HepG2 (cell line): Measurements from ENCODE around the gene PISD. TPM values are rescaled to one million over a fixed set of nuclear protein-coding genes. Genes with fewer than 3 reads are reported as not detected.

Experiments
- ATAC-seq: fragments of 200-7000 bp; cut with Tn5 transposase; 3 replicates; pipeline ENCODE4 v1.9.1; 2020; ENCODE audit warnings: mild to moderate bottlenecking, moderate library complexity
- BruUV-seq: library from RNA; stranded (reverse); fragments of 400-500 nt; replicated peaks from 2 replicates; lab custom pipeline; 2021; lab: Mats Ljungman, UMichigan
- CTCF ChIA-PET: fragments of 300-600 bp; formaldehyde crosslinking; extraction: SDS; loops from one replicate; lab custom pipeline; 2021; ENCODE audit warnings: low total read pairs, inconsistent platforms, low intra/inter-chr PET ratio; lab: Yijun Ruan, JAX
- POLR2A ChIA-PET: fragments of 350-600 bp; sonication (Branson Sonifier 250); formaldehyde crosslinking; loops from one replicate; lab custom pipeline; 2020; ENCODE audit warnings: antibody characterized with exemption, inconsistent platforms; lab: Yijun Ruan, JAX
- DNase-seq: peaks from one replicate; pipeline ENCODE4 v3.0.0-alpha.2; 2015; ENCODE audit warnings: low spot score
- FAIRE-seq: peaks from 3 replicates; lab custom pipeline; 2011; peaks lifted over from hg19 to GRCh38; lab: Jason Lieb, UNC
- H2AFZ ChIP-seq: one replicate; pipeline ENCODE4 v1.6.1; 2011; ENCODE audit warnings: low read length, inconsistent platforms
- H3K27ac ChIP-seq: fragments of 300-600 bp; 3 replicates; pipeline ENCODE4 v1.8.0; 2011; ENCODE audit warnings: mixed run types, mild to moderate bottlenecking, mixed read lengths, low read length, inconsistent platforms; ENCODE audit not compliant: insufficient read depth; ENCODE audit errors: extremely low read length
- H3K27me3 ChIP-seq, 2 experiments: fragments of 200-600 bp in 1 of 2; 2 replicates in 1 of 2; 3 replicates in 1 of 2; pipeline versions ENCODE4 v1.6.0 to v1.8.0; 2011; ENCODE audit warnings: low read length in 2 of 2, mild to moderate bottlenecking in 2 of 2, moderate library complexity in 2 of 2, inconsistent platforms in 1 of 2; ENCODE audit not compliant: insufficient read depth in 2 of 2, control insufficient read depth in 1 of 2
- H3K36me3 ChIP-seq, 2 experiments: fragments of 200-600 bp in 1 of 2; replicated peaks in 1 of 2; 2 replicates in 1 of 2; 3 replicates in 1 of 2; pipeline versions ENCODE4 v1.5.1 to v1.8.0; 2011; ENCODE audit warnings: low read length in 2 of 2, inconsistent platforms in 1 of 2; ENCODE audit not compliant: insufficient read depth in 2 of 2, control insufficient read depth in 1 of 2
- H3K4me1 ChIP-seq: 2 replicates; pipeline ENCODE4 v1.5.1; 2012; ENCODE audit warnings: low read length, inconsistent platforms; ENCODE audit not compliant: insufficient read depth
- H3K4me2 ChIP-seq: 2 replicates; pipeline ENCODE4 v1.6.0; 2011; ENCODE audit warnings: low read depth, low read length, inconsistent platforms
- H3K4me3 ChIP-seq, 3 experiments: fragments of 200-600 bp in 1 of 3; sonication (generic), shearing (Covaris generic) in 1 of 3; replicated peaks in 1 of 3; 2 replicates each; pipeline ENCODE4 v1.5.1; 2011 to 2016; ENCODE audit warnings: low read length in 3 of 3, inconsistent platforms in 2 of 3, low read depth in 2 of 3, mild to moderate bottlenecking in 2 of 3, control low read depth in 1 of 3, mixed read lengths in 1 of 3; ENCODE audit not compliant: insufficient read depth in 1 of 3
- H3K79me2 ChIP-seq: one replicate; pipeline ENCODE4 v1.6.1; 2011; ENCODE audit warnings: low read length, inconsistent platforms; ENCODE audit not compliant: insufficient read depth
- H3K9ac ChIP-seq: 2 replicates; pipeline ENCODE4 v1.6.0; 2011; ENCODE audit warnings: mild to moderate bottlenecking, low read depth, low read length, inconsistent platforms; ENCODE audit not compliant: insufficient read depth
- H3K9me3 ChIP-seq: 2 replicates; pipeline ENCODE4 v1.5.1; 2012; ENCODE audit warnings: mild to moderate bottlenecking, low read length
- H4K20me1 ChIP-seq: 2 replicates; pipeline ENCODE4 v1.6.0; 2011; ENCODE audit warnings: inconsistent platforms, mild to moderate bottlenecking, low read length, moderate library complexity; ENCODE audit not compliant: insufficient read depth
- ADNP ChIP-seq: sonication (generic); formaldehyde crosslinking; IDR thresholded peaks from 2 replicates; pipeline ENCODE4 v1.4.0; 2020; ENCODE audit warnings: missing genetic modification reagents
- ATF7 ChIP-seq, 2 experiments: fragments of 450-650 bp in 1 of 2; sonication (generic) in 1 of 2; formaldehyde crosslinking in 1 of 2; IDR thresholded peaks; 2 replicates each; pipeline versions ENCODE4 v1.4.0 to v1.6.1; 2016 to 2020; ENCODE audit warnings: antibody characterized with exemption in 1 of 2, mild to moderate bottlenecking in 1 of 2, missing genetic modification reagents in 1 of 2
- CENPX ChIP-seq: sonication (generic); formaldehyde crosslinking; IDR thresholded peaks from 2 replicates; pipeline ENCODE4 v1.9.0; 2021; ENCODE audit warnings: mild to moderate bottlenecking, missing genetic modification reagents, moderate library complexity
- FOXC1 ChIP-seq: sonication (generic); formaldehyde crosslinking; IDR thresholded peaks from 2 replicates; pipeline ENCODE4 v1.8.0; 2022; ENCODE audit warnings: mild to moderate bottlenecking, missing genetic modification reagents, borderline replicate concordance
- MAFG ChIP-seq: sonication (generic); formaldehyde crosslinking; IDR thresholded peaks from 2 replicates; pipeline ENCODE4 v1.5.1; 2020; ENCODE audit warnings: mild to moderate bottlenecking, missing genetic modification reagents
- MIER2 ChIP-seq: IDR thresholded peaks from 2 replicates; pipeline ENCODE4 v1.6.1; 2016; ENCODE audit warnings: missing biosample characterization, missing genetic modification reagents
- PLRG1 ChIP-seq: fragments of 450-650 bp; conservative IDR thresholded peaks from 2 replicates; pipeline ENCODE4 v1.6.1; 2016
- POGZ ChIP-seq: sonication (generic); formaldehyde crosslinking; IDR thresholded peaks from 2 replicates; pipeline ENCODE4 v1.4.0; 2020; ENCODE audit warnings: mild to moderate bottlenecking, missing genetic modification reagents
- STAG1 ChIP-seq: sonication (generic); formaldehyde crosslinking; IDR thresholded peaks from 2 replicates; pipeline ENCODE4 v1.4.0; 2020; ENCODE audit warnings: missing genetic modification reagents
- TEAD3 ChIP-seq: optimal IDR thresholded peaks from 2 replicates; pipeline ENCODE3; 2016; ENCODE audit warnings: borderline replicate concordance
- ZNF256 ChIP-seq: sonication (generic); formaldehyde crosslinking; conservative IDR thresholded peaks from 2 replicates; pipeline ENCODE4 v1.4.0; 2020; ENCODE audit warnings: missing genetic modification reagents
- ZNF30 ChIP-seq: sonication (generic); formaldehyde crosslinking; IDR thresholded peaks from 2 replicates; pipeline ENCODE4 v1.5.0; 2020; ENCODE audit warnings: mild to moderate bottlenecking, missing genetic modification reagents
- ZNF558 ChIP-seq: sonication (generic); formaldehyde crosslinking; IDR thresholded peaks from 2 replicates; pipeline ENCODE4 v1.9.0; 2022; ENCODE audit warnings: mild to moderate bottlenecking, missing genetic modification reagents, borderline replicate concordance
- ZNF772 ChIP-seq: sonication (generic); formaldehyde crosslinking; IDR thresholded peaks from 2 replicates; pipeline ENCODE4 v1.5.0; 2020; ENCODE audit warnings: mild to moderate bottlenecking, missing genetic modification reagents
- WGBS: methylation state at CpG from one replicate; pipeline ENCODE4 v1.1.6; 2017; ENCODE audit warnings: low lambda C conversion rate; 5-methylcytosine and 5-hydroxymethylcytosine counted together
- in situ Hi-C: cut with HindIII; loops from 2 replicates; pipeline ENCODE4 v1.10.0; 2017; ENCODE audit warnings: low pct_unique_long_range_greater_than_20kb; ENCODE audit not compliant: extremely low pct_ligation_motif_present
- intact Hi-C: fragments of 100-400 bp; cut with micrococcal nuclease; formaldehyde crosslinking; loops from one replicate; pipeline ENCODE4 v1.10.0; 2022; ENCODE audit not compliant: unreplicated experiment
- polyA plus RNA-seq, 8 experiments: library from polyadenylated mRNA; depleted of rRNA in 3 of 8; stranded (reverse) in 7 of 8; unstranded in 1 of 8; fragments of >200 nt; fragmentation: Illumina TruSeq in 4 of 8; extraction: Trizol in 4 of 8; gene quantifications; 2 replicates each; pipeline versions ENCODE4 v1.2.1 to v1.2.3, GENCODE V29; 2011 to 2016; ENCODE audit warnings: low read depth in 4 of 8, missing spikeins in 1 of 8, mixed read lengths in 1 of 8; ENCODE audit not compliant: insufficient read depth in 1 of 8
- total RNA-seq, 5 experiments: library from RNA; depleted of rRNA; stranded (reverse); fragments of >200 nt; fragmentation: Illumina TruSeq; extraction: Trizol; gene quantifications; 2 replicates each; pipeline ENCODE4 v1.2.3, GENCODE V29; 2016; ENCODE audit warnings: low read depth in 1 of 5
- TF ChIP-seq, protein P1 (sequence below): sonication (generic); formaldehyde crosslinking; conservative IDR thresholded peaks from 2 replicates; pipeline ENCODE4 v1.4.0; 2020; ENCODE audit warnings: missing genetic modification reagents
- TF ChIP-seq, protein P2 (sequence below): sonication (generic); formaldehyde crosslinking; IDR thresholded peaks from 2 replicates; pipeline ENCODE4 v1.5.0; 2020; ENCODE audit warnings: missing genetic modification reagents, mild to moderate bottlenecking, borderline replicate concordance
- TF ChIP-seq, protein P3 (sequence below): sonication (generic); formaldehyde crosslinking; IDR thresholded peaks from 2 replicates; pipeline ENCODE4 v1.9.0; 2021; ENCODE audit warnings: missing genetic modification reagents, borderline replicate concordance
- TF ChIP-seq, protein P4 (sequence below): sonication (generic); formaldehyde crosslinking; IDR thresholded peaks from 2 replicates; pipeline ENCODE4 v1.4.0; 2020; ENCODE audit warnings: missing genetic modification reagents

The PISD gene
- total and polyA plus RNA-seq, 2 of the 13 experiments (the other 11 are each of a cell fraction or from before 2014, with no cell fraction given) = 30.1 to 47.7 TPM

DNA sequence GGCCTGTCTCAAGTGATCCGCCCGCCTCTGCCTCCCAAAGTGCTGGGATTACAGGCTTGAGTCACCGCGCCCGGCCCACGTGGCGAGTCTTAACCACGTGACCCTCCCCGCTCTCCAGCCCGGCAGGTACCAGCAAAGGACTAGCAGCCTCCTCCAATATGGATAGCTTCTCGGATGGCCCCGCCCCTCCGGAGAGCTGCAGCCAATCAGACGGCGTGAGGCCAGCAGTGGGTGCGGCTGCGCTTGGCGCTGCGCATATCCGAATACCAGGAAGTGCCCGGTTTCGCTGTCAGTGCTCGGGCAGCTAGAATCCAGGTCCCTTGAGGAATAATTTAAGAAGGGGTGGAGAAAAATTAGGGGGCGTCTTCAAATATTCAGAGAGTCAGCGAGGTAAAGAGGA is 14.7 kb upstream of the PISD start:
- WGBS = 91% methylated on average over 24 of the region's 25 CpGs
- in situ Hi-C loops = no loop called here
- H3K4me2 ChIP-seq = no peak overlapping the region
- H3K27me3 ChIP-seq = no peaks in the 10 kb centered on the region
- no peak for TF ChIP-seq ATF7 (IDR thresholded peaks at IDR 0.05)
- TF ChIP-seq ATF7 (CRISPR knock-in tag; IDR thresholded peaks at IDR 0.05) = no peak
- TF ChIP-seq, protein P1, sequence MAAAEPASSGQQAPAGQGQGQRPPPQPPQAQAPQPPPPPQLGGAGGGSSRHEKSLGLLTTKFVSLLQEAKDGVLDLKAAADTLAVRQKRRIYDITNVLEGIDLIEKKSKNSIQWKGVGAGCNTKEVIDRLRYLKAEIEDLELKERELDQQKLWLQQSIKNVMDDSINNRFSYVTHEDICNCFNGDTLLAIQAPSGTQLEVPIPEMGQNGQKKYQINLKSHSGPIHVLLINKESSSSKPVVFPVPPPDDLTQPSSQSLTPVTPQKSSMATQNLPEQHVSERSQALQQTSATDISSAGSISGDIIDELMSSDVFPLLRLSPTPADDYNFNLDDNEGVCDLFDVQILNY (CRISPR knock-in tag) = no peak
- TF ChIP-seq FOXC1 (CRISPR knock-in tag) = no peak
- no peak for TF ChIP-seq STAG1 (CRISPR knock-in tag)
- TF ChIP-seq MAFG (CRISPR knock-in tag) = no peak
- TF ChIP-seq ZNF772 (CRISPR knock-in tag) = no peak
- no peak for TF ChIP-seq PLRG1
- no peak for TF ChIP-seq ZNF256 (CRISPR knock-in tag)
- TF ChIP-seq TEAD3 (CRISPR knock-in tag) = no peak
- TF ChIP-seq, protein P2, sequence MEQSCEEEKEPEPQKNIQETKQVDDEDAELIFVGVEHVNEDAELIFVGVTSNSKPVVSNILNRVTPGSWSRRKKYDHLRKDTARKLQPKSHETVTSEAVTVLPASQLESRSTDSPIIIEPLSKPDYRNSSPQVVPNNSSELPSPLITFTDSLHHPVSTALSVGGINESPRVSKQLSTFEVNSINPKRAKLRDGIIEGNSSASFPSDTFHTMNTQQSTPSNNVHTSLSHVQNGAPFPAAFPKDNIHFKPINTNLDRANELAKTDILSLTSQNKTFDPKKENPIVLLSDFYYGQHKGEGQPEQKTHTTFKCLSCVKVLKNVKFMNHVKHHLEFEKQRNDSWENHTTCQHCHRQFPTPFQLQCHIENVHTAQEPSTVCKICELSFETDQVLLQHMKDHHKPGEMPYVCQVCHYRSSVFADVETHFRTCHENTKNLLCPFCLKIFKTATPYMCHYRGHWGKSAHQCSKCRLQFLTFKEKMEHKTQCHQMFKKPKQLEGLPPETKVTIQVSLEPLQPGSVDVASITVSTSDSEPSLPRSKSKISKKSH (CRISPR knock-in tag) = no peak
- TF ChIP-seq, protein P3, sequence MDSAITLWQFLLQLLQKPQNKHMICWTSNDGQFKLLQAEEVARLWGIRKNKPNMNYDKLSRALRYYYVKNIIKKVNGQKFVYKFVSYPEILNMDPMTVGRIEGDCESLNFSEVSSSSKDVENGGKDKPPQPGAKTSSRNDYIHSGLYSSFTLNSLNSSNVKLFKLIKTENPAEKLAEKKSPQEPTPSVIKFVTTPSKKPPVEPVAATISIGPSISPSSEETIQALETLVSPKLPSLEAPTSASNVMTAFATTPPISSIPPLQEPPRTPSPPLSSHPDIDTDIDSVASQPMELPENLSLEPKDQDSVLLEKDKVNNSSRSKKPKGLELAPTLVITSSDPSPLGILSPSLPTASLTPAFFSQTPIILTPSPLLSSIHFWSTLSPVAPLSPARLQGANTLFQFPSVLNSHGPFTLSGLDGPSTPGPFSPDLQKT = no peak
- TF ChIP-seq CENPX = no peak
- TF ChIP-seq ZNF558 = no peak
- no peak for TF ChIP-seq ADNP
- no peak for TF ChIP-seq ZNF30 (CRISPR knock-in tag)
- TF ChIP-seq MIER2 = no peak
- TF ChIP-seq, protein P4, sequence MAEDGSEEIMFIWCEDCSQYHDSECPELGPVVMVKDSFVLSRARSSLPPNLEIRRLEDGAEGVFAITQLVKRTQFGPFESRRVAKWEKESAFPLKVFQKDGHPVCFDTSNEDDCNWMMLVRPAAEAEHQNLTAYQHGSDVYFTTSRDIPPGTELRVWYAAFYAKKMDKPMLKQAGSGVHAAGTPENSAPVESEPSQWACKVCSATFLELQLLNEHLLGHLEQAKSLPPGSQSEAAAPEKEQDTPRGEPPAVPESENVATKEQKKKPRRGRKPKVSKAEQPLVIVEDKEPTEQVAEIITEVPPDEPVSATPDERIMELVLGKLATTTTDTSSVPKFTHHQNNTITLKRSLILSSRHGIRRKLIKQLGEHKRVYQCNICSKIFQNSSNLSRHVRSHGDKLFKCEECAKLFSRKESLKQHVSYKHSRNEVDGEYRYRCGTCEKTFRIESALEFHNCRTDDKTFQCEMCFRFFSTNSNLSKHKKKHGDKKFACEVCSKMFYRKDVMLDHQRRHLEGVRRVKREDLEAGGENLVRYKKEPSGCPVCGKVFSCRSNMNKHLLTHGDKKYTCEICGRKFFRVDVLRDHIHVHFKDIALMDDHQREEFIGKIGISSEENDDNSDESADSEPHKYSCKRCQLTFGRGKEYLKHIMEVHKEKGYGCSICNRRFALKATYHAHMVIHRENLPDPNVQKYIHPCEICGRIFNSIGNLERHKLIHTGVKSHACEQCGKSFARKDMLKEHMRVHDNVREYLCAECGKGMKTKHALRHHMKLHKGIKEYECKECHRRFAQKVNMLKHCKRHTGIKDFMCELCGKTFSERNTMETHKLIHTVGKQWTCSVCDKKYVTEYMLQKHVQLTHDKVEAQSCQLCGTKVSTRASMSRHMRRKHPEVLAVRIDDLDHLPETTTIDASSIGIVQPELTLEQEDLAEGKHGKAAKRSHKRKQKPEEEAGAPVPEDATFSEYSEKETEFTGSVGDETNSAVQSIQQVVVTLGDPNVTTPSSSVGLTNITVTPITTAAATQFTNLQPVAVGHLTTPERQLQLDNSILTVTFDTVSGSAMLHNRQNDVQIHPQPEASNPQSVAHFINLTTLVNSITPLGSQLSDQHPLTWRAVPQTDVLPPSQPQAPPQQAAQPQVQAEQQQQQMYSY (CRISPR knock-in tag) = no peak
- no peak for TF ChIP-seq POGZ (CRISPR knock-in tag)
- TF ChIP-seq, all 625 proteins: peak for 0
- Histone ChIP-seq H3K4me3 (no peak overlapping the region), H3K79me2 (no peaks in the 10 kb centered on the region), H2AFZ (no peak overlapping the region), H4K20me1 (no peaks in the 10 kb centered on the region), H3K9ac (no peak overlapping the region), H3K9me3 (no peaks in the 10 kb centered on the region), H3K27ac (no peak overlapping the region), H3K4me1 (no peaks in the 10 kb centered on the region; the same call in 1 of the 2 replicates), H3K36me3 (no peaks in the 10 kb centered on the region)
- intact Hi-C loops = no loop called here
- ATAC-seq = no peak
- no TSS peak for BruUV-seq
- POLR2A ChIA-PET = no interaction called here
- no peak for DNase-seq
- FAIRE-seq = no peak
- CTCF ChIA-PET = no interaction called here
